Measurements from ENCODE around the gene ZAR1L. TPM values are rescaled to one million over a fixed set of nuclear protein-coding genes. Genes with fewer than 3 reads are reported as not detected.

ZAR1L gene
- total RNA-seq, 1 donor from 2014 or later = not detected

DNA sequence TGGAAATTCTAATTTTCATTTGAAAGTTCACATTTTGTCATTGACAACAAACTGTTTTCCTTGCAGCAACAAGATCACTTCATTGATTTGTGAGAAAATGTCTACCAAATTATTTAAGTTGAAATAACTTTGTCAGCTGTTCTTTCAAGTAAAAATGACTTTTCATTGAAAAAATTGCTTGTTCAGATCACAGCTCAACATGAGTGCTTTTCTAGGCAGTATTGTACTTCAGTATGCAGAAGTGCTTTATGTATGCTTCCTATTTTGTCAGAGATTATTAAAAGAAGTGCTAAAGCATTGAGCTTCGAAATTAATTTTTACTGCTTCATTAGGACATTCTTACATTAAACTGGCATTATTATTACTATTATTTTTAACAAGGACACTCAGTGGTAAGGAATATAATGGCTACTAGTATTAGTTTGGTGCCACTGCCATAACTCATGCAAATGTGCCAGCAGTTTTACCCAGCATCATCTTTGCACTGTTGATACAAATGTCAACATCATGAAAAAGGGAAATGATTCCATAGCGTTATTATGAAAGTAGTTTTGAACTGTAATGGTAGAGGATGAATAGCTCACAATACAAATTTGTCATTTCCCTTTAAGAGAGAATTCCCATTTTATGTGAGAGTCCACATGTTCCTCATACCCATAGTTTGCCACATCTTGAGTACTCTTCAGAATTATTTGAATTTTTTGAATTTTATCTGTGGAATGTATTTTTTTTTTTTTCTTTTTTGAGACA, 2.7 kb upstream of the ZAR1L start:
- no peak for DNase-seq (ENCODE audit: low spot score in 2 of 2)
- intact Hi-C loops (cut with DNase I) = loop anchor here (5.0 to 10.0 kb wide), 2 partner anchors 219 to 1153 kb away; partner anchors contain the start of genes HSPH1 and N4BP2L2
- no peak for TF ChIP-seq CTCF (IDR thresholded peaks at IDR 0.05)
- Histone ChIP-seq H3K36me3 (no peaks in the 10 kb centered on the region), H3K4me1 (peaks cover 0 to 2% of the 10 kb centered on the region in 2 donors), H3K27me3 (no peaks in the 10 kb centered on the region), H3K27ac (no peak overlapping the region), H3K9me3 (no peaks in the 10 kb centered on the region), H3K4me3 (no peak overlapping the region)

GRCh38 chr13:32316501-32316900, 1.3 kb upstream of the ZAR1L start:
- no peaks in the 10 kb centered on the region for H3K9me3 ChIP-seq
- H3K36me3 ChIP-seq = no peaks in the 10 kb centered on the region
- peak overlapping the region; percentile 94 to 98 for H3K27ac ChIP-seq
- intact Hi-C loops (cut with DNase I) = loop anchor here (5.0 to 10.0 kb wide), 2 partner anchors 221 to 1152 kb away; partner anchors contain the start of genes HSPH1 and N4BP2L2
- peak overlapping the region in 1 of 2 donors; percentile 78 for H3K4me3 ChIP-seq
- no peaks in the 10 kb centered on the region for H3K27me3 ChIP-seq
- TF ChIP-seq CTCF (IDR thresholded peaks at IDR 0.05) = no peak
- DNase-seq (ENCODE audit: low spot score in 2 of 2) = no peak
- peaks cover 0 to 2% of the 10 kb centered on the region in 2 donors for H3K4me1 ChIP-seq

GRCh38 chr13:32316028-32316339, 821 bp upstream of the ZAR1L start:
- DNase-seq (ENCODE audit: low spot score in 2 of 2) = no peak
- peaks cover 0 to 2% of the 10 kb centered on the region in 2 donors for H3K4me1 ChIP-seq
- intact Hi-C loops (cut with DNase I) = loop anchor here (5.0 to 10.0 kb wide), 2 partner anchors 221 to 1151 kb away; partner anchors contain the start of genes HSPH1 and N4BP2L2
- no peak for TF ChIP-seq CTCF (IDR thresholded peaks at IDR 0.05)
- peak overlapping the region; percentile 61 to 78 for H3K4me3 ChIP-seq
- H3K9me3 ChIP-seq = no peaks in the 10 kb centered on the region
- no peaks in the 10 kb centered on the region for H3K27me3 ChIP-seq
- H3K27ac ChIP-seq = peak overlapping the region; percentile 94 to 98
- no peaks in the 10 kb centered on the region for H3K36me3 ChIP-seq

GRCh38 chr13:32314271-32315237, 609 bp downstream of the ZAR1L start:
- H3K27me3 ChIP-seq = no peaks in the 10 kb centered on the region
- peaks cover 0 to 5% of the 10 kb centered on the region in 2 donors for H3K4me1 ChIP-seq
- no peaks in the 10 kb centered on the region for H3K9me3 ChIP-seq
- intact Hi-C loops (cut with DNase I) = loop anchor here (5.0 to 10.0 kb wide), 4 partner anchors 223 to 1150 kb away; partner anchors contain the start of genes HSPH1 and N4BP2L2
- H3K36me3 ChIP-seq = no peaks in the 10 kb centered on the region
- H3K4me3 ChIP-seq = peak overlapping the region; percentile 61 to 78
- DNase-seq (ENCODE audit: low spot score in 2 of 2) = peak in 1 of 2 donors; percentile 73
- no peak for TF ChIP-seq CTCF (IDR thresholded peaks at IDR 0.05)
- peak overlapping the region; percentile 94 to 98 for H3K27ac ChIP-seq

- no peak for DNase-seq (ENCODE audit: low spot score in 2 of 2)
- Histone ChIP-seq H3K4me3 (no peak overlapping the region), H3K36me3 (no peaks in the 10 kb centered on the region), H3K27me3 (no peaks in the 10 kb centered on the region), H3K27ac (no peak overlapping the region), H3K4me1 (peaks cover 0 to 8% of the 10 kb centered on the region in 2 donors), H3K9me3 (no peaks in the 10 kb centered on the region)
- no peak for TF ChIP-seq CTCF (IDR thresholded peaks at IDR 0.05)
- intact Hi-C loops (cut with DNase I) = loop anchor here (2.0 to 10.0 kb wide), 6 partner anchors 57 to 1147 kb away; partner anchors contain the start of gene HSPH1
These were observed 3.8 kb downstream of the ZAR1L start for GRCh38 chr13:32311188-32311897.
